HepG2 (cell line): ENCODE measurements around the gene ARHGAP36. TPM values are rescaled to one million over a fixed set of nuclear protein-coding genes. Genes with fewer than 3 reads are reported as not detected.

ENCODE experiments used
- ARID3A ChIP-seq: IDR thresholded peaks from 2 replicates; pipeline ENCODE4 v1.6.1; 2012; ENCODE audit warnings: low read depth, low read length, improper control_type of control experiment
- BCLAF1 ChIP-seq: fragments of 450-650 bp; IDR thresholded peaks from 2 replicates; pipeline ENCODE4 v1.6.1; 2017; ENCODE audit warnings: mild to moderate bottlenecking
- KDM6A ChIP-seq: IDR thresholded peaks from 2 replicates; pipeline ENCODE4 v1.6.1; 2016; ENCODE audit warnings: low read depth
- SKIL ChIP-seq: sonication (generic); formaldehyde crosslinking; IDR thresholded peaks from 2 replicates; pipeline ENCODE4 v1.8.0; 2022; ENCODE audit warnings: missing genetic modification reagents, mild to moderate bottlenecking, moderate library complexity, borderline replicate concordance
- TSC22D2 ChIP-seq: sonication (generic); formaldehyde crosslinking; IDR thresholded peaks from 2 replicates; pipeline ENCODE4 v1.5.1; 2020; ENCODE audit warnings: missing genetic modification reagents, mild to moderate bottlenecking, borderline replicate concordance
- ZFP90 ChIP-seq: sonication (generic); formaldehyde crosslinking; IDR thresholded peaks from 2 replicates; pipeline ENCODE4 v1.8.0; 2022; ENCODE audit warnings: missing genetic modification reagents, mild to moderate bottlenecking, inconsistent platforms, borderline replicate concordance
- polyA plus RNA-seq, 8 experiments: library from polyadenylated mRNA; depleted of rRNA in 3 of 8; stranded (reverse) in 7 of 8; unstranded in 1 of 8; fragments of >200 nt; fragmentation: Illumina TruSeq in 4 of 8; extraction: Trizol in 4 of 8; gene quantifications; 2 replicates each; pipeline versions ENCODE4 v1.2.1 to v1.2.3, GENCODE V29; 2011 to 2016; ENCODE audit warnings: low read depth in 4 of 8, missing spikeins in 1 of 8, mixed read lengths in 1 of 8; ENCODE audit not compliant: insufficient read depth in 1 of 8
- total RNA-seq, 5 experiments: library from RNA; depleted of rRNA; stranded (reverse); fragments of >200 nt; fragmentation: Illumina TruSeq; extraction: Trizol; gene quantifications; 2 replicates each; pipeline ENCODE4 v1.2.3, GENCODE V29; 2016; ENCODE audit warnings: low read depth in 1 of 5

The ARHGAP36 gene
- total and polyA plus RNA-seq, 2 of the 13 experiments (the other 11 are each of a cell fraction or from before 2014, with no cell fraction given), result not detected

DNA sequence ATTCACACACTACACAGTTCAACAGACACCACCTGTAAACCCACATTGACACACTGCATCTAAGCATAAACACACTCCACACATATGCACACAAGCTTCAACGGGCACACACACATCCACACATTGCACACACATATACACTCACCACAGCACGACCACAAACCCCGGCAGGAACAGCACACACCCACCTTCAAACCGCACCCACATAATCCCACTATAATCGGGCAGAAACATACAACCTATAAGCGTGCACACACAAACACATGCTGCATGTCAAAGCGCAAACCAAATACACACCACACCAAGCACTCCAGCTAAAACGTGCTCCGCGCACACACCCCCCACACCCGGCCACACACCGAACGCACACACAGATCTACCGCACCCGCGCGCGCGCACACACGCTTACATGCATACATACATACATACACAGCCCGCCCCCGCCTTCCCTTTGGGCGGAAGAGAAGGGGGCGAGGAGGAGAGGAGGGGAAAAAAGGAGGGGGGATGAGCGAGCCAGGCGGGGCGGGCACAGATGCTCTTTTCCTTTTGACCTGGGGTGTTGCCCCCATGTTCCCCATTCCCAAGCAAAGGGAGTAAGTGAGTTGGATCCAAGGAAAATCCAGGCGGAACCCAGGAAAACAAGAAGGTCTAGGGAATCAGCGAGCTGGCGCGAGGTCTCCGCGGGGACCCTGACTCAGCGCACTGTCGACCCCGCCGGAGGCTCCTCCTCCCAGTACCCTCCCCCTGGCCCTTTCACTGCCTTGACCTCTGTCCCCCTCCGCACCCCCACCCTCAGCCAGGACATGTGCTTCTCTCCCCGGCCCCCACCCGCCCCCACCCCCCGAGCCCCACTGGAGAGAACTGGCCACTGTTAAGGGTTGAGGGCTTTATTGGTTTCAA lies 9.9 kb downstream of the ARHGAP36 start (continued):
- TF ChIP-seq BCLAF1, result no peak
- TF ChIP-seq TSC22D2, result no peak
- TF ChIP-seq SKIL, result no peak
- no peak for TF ChIP-seq ARID3A
- TF ChIP-seq KDM6A (CRISPR knock-in tag), result no peak
- no peak for TF ChIP-seq ZFP90 (CRISPR knock-in tag)
